B cell (primary cell): ENCODE measurements around the gene NDUFA13. TPM values are rescaled to one million over a fixed set of nuclear protein-coding genes. Genes with fewer than 3 reads are reported as not detected.

Experiments used
- ATAC-seq: fragments of 200-7000 bp; cut with Tn5 transposase; one replicate; pipeline ENCODE4 v1.10.0; 2021; ENCODE audit warnings: low read depth, mild to moderate bottlenecking, moderate number of reproducible peaks, moderate library complexity
- CTCF ChIA-PET: fragments of 350-600 bp; sonication (Branson Sonifier 250); formaldehyde crosslinking; loops from one replicate; lab custom pipeline; 2021; ENCODE audit warnings: antibody characterized with exemption, inconsistent platforms; lab: Charles Lee
- POLR2A ChIA-PET: fragments of 350-600 bp; sonication (Branson Sonifier 250); formaldehyde crosslinking; loops from one replicate; lab custom pipeline; 2021; ENCODE audit warnings: antibody characterized with exemption; lab: Charles Lee
- DNase-seq: peaks from one replicate; pipeline ENCODE4 v3.0.0; 2013
- H2AFZ ChIP-seq: 2 replicates; pipeline ENCODE4 v1.6.1; 2012; ENCODE audit warnings: mild to moderate bottlenecking, low read depth, low read length; ENCODE audit not compliant: insufficient read depth, poor library complexity, severe bottlenecking
- H3K27ac ChIP-seq, 2 donors: 1 replicate in 1 of 2; 2 replicates in 1 of 2; pipeline ENCODE4 v1.5.1; 2012 to 2013; ENCODE audit warnings: low read length in 2 of 2, mild to moderate bottlenecking in 2 of 2, moderate library complexity in 1 of 2
- H3K27me3 ChIP-seq, 4 experiments: fragments of 200-600 bp in 1 of 4; sonication (generic) in 1 of 4; replicated peaks in 1 of 4; 1 replicate in 2 of 4; 2 replicates in 2 of 4; pipeline versions ENCODE4 v1.6.1 to v1.7.0; 2013 to 2016; ENCODE audit warnings: low read length in 3 of 4, mild to moderate bottlenecking in 2 of 4, mixed read lengths in 1 of 4, moderate library complexity in 1 of 4; ENCODE audit not compliant: insufficient read depth in 4 of 4, control insufficient read depth in 3 of 4; ENCODE audit errors: control extremely low read depth in 1 of 4
- H3K36me3 ChIP-seq, 2 experiments: replicated peaks in 1 of 2; 1 replicate in 1 of 2; 2 replicates in 1 of 2; pipeline versions ENCODE4 v1.6.1 to v1.7.1; 2013; ENCODE audit warnings: low read length in 1 of 2; ENCODE audit not compliant: insufficient read depth in 2 of 2, control insufficient read depth in 1 of 2; ENCODE audit errors: control extremely low read depth in 1 of 2, extremely low read depth in 1 of 2
- H3K4me1 ChIP-seq, 2 donors: fragments of 200-600 bp in 1 of 2; sonication (generic) in 1 of 2; 1 replicate in 1 of 2; 2 replicates in 1 of 2; pipeline versions ENCODE4 v1.5.1 to v1.6.1; 2013 to 2017; ENCODE audit warnings: low read length in 2 of 2; ENCODE audit not compliant: control insufficient read depth in 2 of 2, insufficient read depth in 2 of 2
- H3K4me2 ChIP-seq: replicated peaks from 2 replicates; pipeline ENCODE3; 2012; ENCODE audit warnings: mild to moderate bottlenecking, low read depth, low read length; ENCODE audit not compliant: poor library complexity, severe bottlenecking
- H3K4me3 ChIP-seq, 5 experiments: fragments of 200-600 bp in 1 of 5; sonication (generic) in 1 of 5; 1 replicate in 3 of 5; 2 replicates in 2 of 5; pipeline versions ENCODE4 v1.5.1 to v1.7.0; 2011 to 2016; ENCODE audit warnings: low read length in 4 of 5, mild to moderate bottlenecking in 4 of 5, low read depth in 2 of 5, control low read depth in 1 of 5, moderate library complexity in 1 of 5; ENCODE audit not compliant: insufficient read depth in 1 of 5; ENCODE audit errors: control extremely low read depth in 1 of 5, extremely low read depth in 1 of 5
- H3K79me2 ChIP-seq: fragments of 200-600 bp; sonication (generic); one replicate; pipeline ENCODE4 v1.6.0; 2016; ENCODE audit warnings: low read length; ENCODE audit not compliant: control insufficient read depth, insufficient read depth
- H3K9ac ChIP-seq: fragments of 200-600 bp; sonication (generic); 2 replicates; pipeline ENCODE4 v1.6.1; 2017; ENCODE audit warnings: mild to moderate bottlenecking, low read length, moderate library complexity
- H3K9me3 ChIP-seq, 3 donors: one replicate each; pipeline versions ENCODE4 v1.6.1 to v1.7.1; 2013; ENCODE audit warnings: low read length in 2 of 3; ENCODE audit not compliant: control insufficient read depth in 2 of 3, insufficient read depth in 1 of 3; ENCODE audit errors: control extremely low read depth in 1 of 3
- H4K20me1 ChIP-seq: 2 replicates; pipeline ENCODE4 v1.6.0; 2012; ENCODE audit warnings: mild to moderate bottlenecking, low read length; ENCODE audit not compliant: insufficient read depth, control insufficient read depth, poor library complexity, severe bottlenecking
- H3K27ac Mint-ChIP-seq: one replicate; pipeline ENCODE4 v1.8.0; 2021; ENCODE audit warnings: mixed read lengths
- H3K27me3 Mint-ChIP-seq: one replicate; pipeline ENCODE4 v1.8.0; 2021; ENCODE audit warnings: mixed read lengths
- H3K4me1 Mint-ChIP-seq: one replicate; pipeline ENCODE4 v1.8.0; 2021; ENCODE audit warnings: mixed read lengths
- H3K4me3 Mint-ChIP-seq: one replicate; pipeline ENCODE4 v1.8.0; 2021; ENCODE audit warnings: mixed read lengths
- H3K9me3 Mint-ChIP-seq: one replicate; pipeline ENCODE4 v1.8.0; 2022; ENCODE audit warnings: mixed read lengths; ENCODE audit not compliant: insufficient read depth
- CTCF ChIP-seq: fragments of 200-600 bp; IDR thresholded peaks from one replicate; pipeline ENCODE4 v1.8.0; 2022; ENCODE audit warnings: antibody characterized with exemption, mild to moderate bottlenecking
- EZH2 ChIP-seq: IDR thresholded peaks from 2 replicates; pipeline ENCODE4 v1.6.1; 2012; ENCODE audit warnings: borderline replicate concordance, low read depth, mild to moderate bottlenecking, moderate library complexity, low read length; ENCODE audit not compliant: insufficient read depth, poor library complexity, severe bottlenecking
- WGBS: methylation state at CpG from one replicate; pipeline ENCODE4 v1.1.5; 2013; ENCODE audit warnings: missing lambda C conversion rate; ENCODE audit not compliant: insufficient coverage; 5-methylcytosine and 5-hydroxymethylcytosine counted together
- intact Hi-C: fragments of 100-400 bp; cut with micrococcal nuclease; formaldehyde crosslinking; loops from one replicate; pipeline ENCODE4 v1.10.0; 2022
- polyA plus RNA-seq: library from polyadenylated mRNA; depleted of rRNA; stranded (reverse); fragments of >200 nt; gene quantifications from 2 replicates; pipeline ENCODE4 v1.2.3, GENCODE V29; 2012
- total RNA-seq, 2 donors: library from RNA; stranded (reverse); fragments of 120-200 nt in 1 of 2; gene quantifications; 1 replicate in 1 of 2; 2 replicates in 1 of 2; pipeline versions ENCODE4 v1.2.3 to v1.2.4, GENCODE V29; 2013 to 2022

Gene NDUFA13
- total and polyA plus RNA-seq, 2 donors (not counting 1 experiment from before 2014, with no cell fraction given) = 188 to 195 TPM

GRCh38 chr19:19492026-19492610, 23.9 kb upstream of the NDUFA13 start:
- Mint-ChIP-seq H3K27me3 (no peaks in the 10 kb centered on the region), H3K27ac (no peak overlapping the region), H3K4me1 (peaks cover 33% of the 10 kb centered on the region), H3K9me3 (no peaks in the 10 kb centered on the region), H3K4me3 (no peak overlapping the region)
- ATAC-seq = no peak
- H3K4me3 ChIP-seq = no peak overlapping the region
- ChIA-PET CTCF (interaction anchor here (0.6 to 9.6 kb wide), 7 partner anchors 11 to 245 kb away, joined by 3 to 301 read pairs (median 13); partner anchors contain the start of genes GATAD2A, NDUFA13 and TSSK6), POLR2A (interaction anchor here (0.6 to 1.2 kb wide), 2 partner anchors 87 to 319 kb away, joined by 3 read pairs; partner anchors contain the start of gene GATAD2A)
- H3K9me3 ChIP-seq = no peaks in the 10 kb centered on the region
- no peak overlapping the region for H3K9ac ChIP-seq
- no peak for DNase-seq
- WGBS = 97% methylated on average over 13 of the region's 21 CpGs
- H3K27ac ChIP-seq = no peak overlapping the region
- no peak for TF ChIP-seq CTCF
- TF ChIP-seq EZH2 = no peak
- H4K20me1 ChIP-seq = peaks cover 7% of the 10 kb centered on the region
- no peak overlapping the region for H2AFZ ChIP-seq
- H3K4me1 ChIP-seq = peaks cover 27 to 32% of the 10 kb centered on the region in 2 donors
- intact Hi-C loops = no loop called here
- H3K79me2 ChIP-seq = peaks cover 74% of the 10 kb centered on the region
- H3K4me2 ChIP-seq = no peak overlapping the region
- peaks cover 0 to 46% of the 10 kb centered on the region in 2 experiments for H3K36me3 ChIP-seq
- no peaks in the 10 kb centered on the region for H3K27me3 ChIP-seq

GRCh38 chr19:19493841-19494546, 22.0 kb upstream of the NDUFA13 start:
- no peak for ATAC-seq
- H3K27me3 Mint-ChIP-seq = no peaks in the 10 kb centered on the region
- Histone ChIP-seq H3K4me2 (no peak overlapping the region), H3K79me2 (peaks cover 73% of the 10 kb centered on the region), H3K9me3 (no peaks in the 10 kb centered on the region), H2AFZ (no peak overlapping the region), H4K20me1 (peaks cover 12% of the 10 kb centered on the region), H3K36me3 (peaks cover 0 to 60% of the 10 kb centered on the region in 2 experiments), H3K4me1 (peaks cover 17% of the 10 kb centered on the region in 2 donors), H3K27ac (no peak overlapping the region), H3K9ac (no peak overlapping the region), H3K27me3 (no peaks in the 10 kb centered on the region), H3K4me3 (no peak overlapping the region)
- no peak overlapping the region for H3K4me3 Mint-ChIP-seq
- TF ChIP-seq CTCF (no peak), EZH2 (no peak)
- POLR2A ChIA-PET = interaction anchor here (0.6 kb wide), 1 partner anchor 76 kb away, joined by 5 read pairs; no protein-coding TSS in a partner anchor
- WGBS = 93% methylated on average over 15 of the region's 15 CpGs
- CTCF ChIA-PET = interaction anchor here (6.6 to 9.6 kb wide), 2 partner anchors 86 to 128 kb away, joined by 91 to 301 read pairs; partner anchors contain the start of gene GATAD2A
- H3K27ac Mint-ChIP-seq = no peak overlapping the region
- no peak for DNase-seq
- no peaks in the 10 kb centered on the region for H3K9me3 Mint-ChIP-seq
- H3K4me1 Mint-ChIP-seq = peaks cover 17% of the 10 kb centered on the region
- intact Hi-C loops = no loop called here
